Measurements from ENCODE around the gene CCIN. TPM values are rescaled to one million over a fixed set of nuclear protein-coding genes. Genes with fewer than 3 reads are reported as not detected.

Gene CCIN
- total RNA-seq, 2 experiments from 2014 or later: not detected

DNA sequence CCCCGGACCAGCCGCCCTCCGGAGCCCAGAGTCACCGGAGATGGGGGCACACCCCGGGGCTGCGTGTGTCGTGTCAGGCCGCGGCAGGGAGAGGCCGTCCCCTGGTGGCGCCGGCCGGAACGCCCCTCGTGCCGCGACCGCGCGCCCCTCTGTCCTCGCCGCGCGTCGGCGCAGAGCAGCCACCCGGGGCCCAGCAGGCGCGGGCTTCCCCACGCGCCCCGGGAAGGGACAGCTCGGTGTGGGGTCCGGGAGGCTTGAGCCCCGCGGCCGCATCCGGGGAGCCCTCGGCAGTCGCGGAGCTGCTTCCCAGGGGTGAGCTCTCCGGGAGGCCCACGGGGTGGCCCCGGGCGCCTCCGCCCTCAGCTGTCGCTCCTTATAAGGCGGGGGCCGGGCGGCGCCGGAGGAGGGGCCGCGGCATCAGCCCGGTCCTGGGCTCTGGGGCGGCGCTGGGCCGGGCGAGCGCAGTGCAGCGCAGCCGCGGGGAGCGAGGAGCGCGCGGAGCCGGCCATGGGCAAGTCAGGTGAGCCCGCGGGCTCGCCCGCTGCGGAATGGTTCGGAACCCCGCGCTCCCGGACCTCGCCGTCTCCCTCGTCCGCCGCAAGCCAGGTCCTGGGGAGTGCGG lies 32.8 kb upstream of the CCIN start, which contains the start of gene GLIPR2:
TSS of gene GLIPR2 (plus strand) at position 462 of the 622 bp plus-strand sequence. CDS start at position 508, 46 bp downstream.
- H3K27me3 Mint-ChIP-seq: peaks cover 21% of the 10 kb centered on the region
- no peaks in the 10 kb centered on the region for H3K9me3 Mint-ChIP-seq
- H3K27ac Mint-ChIP-seq: peak within 1 kb of the TSS; percentile 75
- H3K4me3 Mint-ChIP-seq: peak within 1 kb of the TSS; percentile 90
- peaks cover 43% of the 10 kb centered on the region for H3K4me1 Mint-ChIP-seq
- DNase-seq: peak; percentile 87
- H3K36me3 Mint-ChIP-seq: no peaks in the 10 kb centered on the region

GRCh38 chr9:36136894-36137391 lies 32.2 kb upstream of the CCIN start:
- Mint-ChIP-seq H3K27me3 (peaks cover 21% of the 10 kb centered on the region), H3K4me1 (peaks cover 47% of the 10 kb centered on the region), H3K9me3 (no peaks in the 10 kb centered on the region), H3K4me3 (peak overlapping the region; percentile 90), H3K27ac (peak overlapping the region; percentile 75), H3K36me3 (no peaks in the 10 kb centered on the region)
- no peak for DNase-seq

DNA sequence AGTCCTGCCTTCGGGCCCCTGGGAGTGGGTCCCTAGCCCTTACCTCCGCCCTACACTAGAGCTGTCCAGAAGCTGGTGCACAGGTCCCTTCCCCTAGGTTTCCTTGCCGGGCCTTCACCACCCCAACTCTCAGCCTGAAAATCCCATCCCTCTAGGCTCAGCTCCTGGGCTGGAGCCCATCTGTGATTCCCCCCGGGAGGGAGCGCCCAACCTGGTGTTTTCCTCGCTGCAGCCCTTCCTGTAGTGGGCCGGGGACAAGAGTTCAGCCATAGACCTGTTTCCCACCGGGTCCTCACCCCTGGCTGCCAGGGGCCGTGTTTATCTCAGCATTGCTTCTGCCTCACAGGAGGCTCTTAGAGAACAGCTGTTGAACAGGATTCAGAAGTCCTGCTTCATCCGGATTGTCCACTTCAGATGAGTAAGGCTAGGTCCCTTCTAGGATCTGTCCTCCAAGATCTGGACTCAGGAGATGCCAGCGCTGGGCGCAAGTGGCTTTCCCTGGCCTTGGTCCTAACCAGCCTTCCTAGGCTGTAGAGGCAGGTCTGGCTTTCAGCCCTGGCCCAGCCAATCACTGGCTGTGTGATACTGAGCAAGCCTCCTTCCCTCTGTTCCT lies 31.7 kb upstream of the CCIN start:
- Mint-ChIP-seq H3K27me3 (peaks cover 21% of the 10 kb centered on the region), H3K9me3 (no peaks in the 10 kb centered on the region), H3K36me3 (no peaks in the 10 kb centered on the region), H3K4me1 (peaks cover 50% of the 10 kb centered on the region), H3K4me3 (peak overlapping the region; percentile 90), H3K27ac (peak overlapping the region; percentile 75)
- no peak for DNase-seq

- Mint-ChIP-seq H3K4me1 (peaks cover 60% of the 10 kb centered on the region), H3K4me3 (no peak overlapping the region), H3K9me3 (no peaks in the 10 kb centered on the region), H3K36me3 (no peaks in the 10 kb centered on the region), H3K27me3 (peaks cover 21% of the 10 kb centered on the region), H3K27ac (no peak overlapping the region)
- DNase-seq: no peak
These were observed 30.7 kb upstream of the CCIN start for GRCh38 chr9:36138496-36138895.

DNA sequence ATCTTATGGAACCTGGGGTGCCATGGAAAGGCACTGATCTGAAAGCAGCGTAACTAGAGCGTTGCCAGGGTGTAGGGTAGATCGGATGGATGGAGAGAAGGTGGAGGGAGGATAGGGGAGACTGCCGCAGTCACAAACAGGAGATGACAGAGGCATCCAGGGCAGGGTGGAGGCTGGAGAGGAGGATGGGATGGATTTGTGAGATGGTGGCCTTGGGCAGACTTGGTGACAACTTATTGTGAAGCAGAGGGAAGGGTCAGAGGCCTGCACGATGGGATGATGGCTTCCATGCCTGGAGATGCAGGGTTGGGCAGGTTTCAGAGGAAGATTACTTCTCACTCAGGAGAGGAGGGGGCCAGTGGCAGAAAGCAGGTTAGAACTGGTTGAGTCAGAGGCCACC lies 30.3 kb upstream of the CCIN start:
- Mint-ChIP-seq H3K4me1 (peaks cover 64% of the 10 kb centered on the region), H3K27me3 (peaks cover 21% of the 10 kb centered on the region), H3K9me3 (no peaks in the 10 kb centered on the region), H3K36me3 (no peaks in the 10 kb centered on the region), H3K27ac (no peak overlapping the region), H3K4me3 (no peak overlapping the region)
- DNase-seq: no peak

DNA sequence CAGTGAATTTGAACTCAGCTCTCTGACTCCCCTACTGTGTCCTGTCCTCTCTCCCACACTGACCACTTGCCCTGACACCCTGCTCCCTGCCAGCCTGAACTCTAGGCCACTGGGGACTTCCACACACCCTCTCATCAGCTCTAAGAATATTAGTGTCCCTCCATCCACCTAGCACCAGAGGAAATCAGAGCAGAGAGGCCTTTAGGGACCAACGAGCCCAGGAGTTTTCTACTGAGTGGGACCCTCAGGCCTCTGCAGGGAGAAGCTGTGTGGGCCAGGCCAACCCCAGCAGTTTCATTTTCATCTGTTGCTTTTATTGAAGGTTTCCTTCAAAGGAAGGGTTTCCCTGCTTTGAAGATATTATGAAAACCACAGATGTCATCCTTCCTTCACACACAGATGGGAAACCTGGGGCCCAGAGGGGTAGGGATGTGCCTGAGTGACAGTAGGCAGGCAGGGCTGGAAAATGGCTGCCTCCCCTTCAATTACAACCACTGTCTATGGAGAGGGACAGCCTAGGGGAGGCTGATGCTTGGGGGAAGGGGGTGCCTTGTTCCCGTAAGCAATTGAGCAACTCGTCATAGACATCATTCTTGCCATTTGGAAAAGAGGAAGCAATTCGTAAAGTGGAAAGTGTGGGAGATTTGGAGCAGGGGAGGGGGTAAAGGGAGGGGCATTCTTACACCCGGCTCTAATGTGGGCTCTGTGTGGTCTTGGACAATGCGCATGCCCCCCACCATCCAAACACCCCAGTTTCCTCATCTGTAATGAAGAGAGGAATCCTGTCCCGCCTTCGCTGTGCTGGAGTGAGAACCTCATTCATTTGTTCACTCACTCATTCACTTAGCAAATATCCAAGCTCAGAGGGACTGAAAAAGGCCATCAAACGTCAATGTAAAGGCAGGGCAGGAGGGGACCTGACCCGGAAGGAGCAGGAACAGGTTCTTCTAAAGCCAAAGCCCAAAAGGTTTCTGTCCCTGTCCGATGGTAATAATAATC lies 28.8 kb upstream of the CCIN start:
- Mint-ChIP-seq H3K4me1 (peaks cover 79% of the 10 kb centered on the region), H3K27ac (peak overlapping the region; percentile 73), H3K9me3 (peaks cover 2% of the 10 kb centered on the region), H3K36me3 (peaks cover 9% of the 10 kb centered on the region), H3K4me3 (peak overlapping the region; percentile 65), H3K27me3 (peaks cover 20% of the 10 kb centered on the region)
- peak; percentile 55 for DNase-seq

- no peak overlapping the region for H3K4me3 Mint-ChIP-seq
- H3K9me3 Mint-ChIP-seq: peaks cover 10% of the 10 kb centered on the region
- H3K4me1 Mint-ChIP-seq: peaks cover 80% of the 10 kb centered on the region
- H3K27ac Mint-ChIP-seq: no peak overlapping the region
- DNase-seq: no peak
- peaks cover 12% of the 10 kb centered on the region for H3K27me3 Mint-ChIP-seq
- H3K36me3 Mint-ChIP-seq: peaks cover 17% of the 10 kb centered on the region
These were observed 27.9 kb upstream of the CCIN start for GRCh38 chr9:36141288-36141687.

DNA sequence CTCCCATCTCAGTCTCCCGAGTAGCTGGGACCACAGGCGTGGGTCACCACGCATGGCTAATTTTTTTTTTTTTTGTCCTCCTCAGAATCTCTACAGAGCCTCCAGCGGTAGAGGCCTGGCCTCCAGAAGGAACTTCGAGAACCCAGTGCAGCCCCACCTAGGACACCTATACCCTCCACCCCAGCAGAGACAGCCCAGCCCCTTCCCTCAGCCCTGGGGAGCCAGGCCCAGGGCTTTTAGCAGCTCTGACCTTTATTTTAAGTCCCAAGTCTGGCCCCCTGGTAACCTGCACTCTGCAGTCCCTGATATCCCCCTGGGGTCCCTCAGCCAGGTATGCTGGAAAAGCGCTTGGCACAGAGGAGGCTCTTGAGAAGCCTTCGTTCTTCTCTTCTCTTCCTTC lies 27.4 kb upstream of the CCIN start:
- Mint-ChIP-seq H3K36me3 (peaks cover 19% of the 10 kb centered on the region), H3K4me3 (no peak overlapping the region), H3K9me3 (peaks cover 12% of the 10 kb centered on the region), H3K27ac (peak overlapping the region; percentile 55), H3K27me3 (peaks cover 12% of the 10 kb centered on the region), H3K4me1 (peaks cover 80% of the 10 kb centered on the region)
- no peak for DNase-seq

DNA sequence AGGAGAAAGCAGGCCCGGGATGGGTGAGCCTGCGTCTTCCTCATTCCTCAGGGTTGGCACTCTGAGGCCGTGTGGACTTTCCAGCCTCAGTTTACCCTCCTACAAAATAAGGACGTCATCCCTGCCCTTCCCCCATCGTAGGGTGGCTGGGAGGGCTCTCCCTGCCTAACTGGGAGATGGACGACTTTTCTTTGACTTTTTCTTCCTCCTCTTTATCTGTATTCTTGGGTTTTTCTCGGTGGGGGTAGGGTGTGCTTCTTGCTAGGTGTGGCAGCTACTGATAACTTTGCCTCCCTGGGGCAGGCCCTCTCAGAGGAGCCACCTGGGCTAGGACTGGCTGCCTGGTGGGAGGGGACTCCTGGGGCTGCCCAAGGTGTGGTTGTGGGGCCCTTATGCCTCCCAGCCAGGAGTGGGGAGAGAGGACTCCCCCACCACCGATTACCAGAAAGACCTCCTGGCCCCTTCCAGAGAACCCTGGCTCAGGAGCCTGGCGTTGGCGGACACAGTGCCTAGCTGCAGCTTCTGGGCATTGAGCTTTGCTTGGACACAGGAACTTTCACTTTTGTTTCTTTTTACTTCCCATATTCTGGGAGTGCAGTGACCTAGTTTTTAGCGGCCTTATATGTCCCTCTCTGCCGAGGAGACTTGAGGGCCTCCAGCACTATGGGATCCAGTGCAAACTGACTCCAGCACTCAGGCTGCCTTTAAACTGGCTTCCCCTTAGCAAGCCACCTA lies 26.5 kb upstream of the CCIN start:
- Mint-ChIP-seq H3K4me3 (peak overlapping the region; percentile 56), H3K36me3 (peaks cover 24% of the 10 kb centered on the region), H3K9me3 (peaks cover 12% of the 10 kb centered on the region), H3K4me1 (peaks cover 80% of the 10 kb centered on the region), H3K27me3 (peaks cover 12% of the 10 kb centered on the region), H3K27ac (peak overlapping the region; percentile 88)
- no peak for DNase-seq

GRCh38 chr9:36143245-36143641 lies 25.9 kb upstream of the CCIN start:
- Mint-ChIP-seq H3K27ac (peak overlapping the region; percentile 88), H3K9me3 (peaks cover 12% of the 10 kb centered on the region), H3K27me3 (peaks cover 7% of the 10 kb centered on the region), H3K4me1 (peaks cover 83% of the 10 kb centered on the region), H3K36me3 (peaks cover 24% of the 10 kb centered on the region), H3K4me3 (peak overlapping the region; percentile 56)
- DNase-seq: no peak

GRCh38 chr9:36144309-36145232 lies 24.6 kb upstream of the CCIN start:
- peaks cover 24% of the 10 kb centered on the region for H3K36me3 Mint-ChIP-seq
- peaks cover 12% of the 10 kb centered on the region for H3K9me3 Mint-ChIP-seq
- no peak for DNase-seq
- no peaks in the 10 kb centered on the region for H3K27me3 Mint-ChIP-seq
- H3K4me1 Mint-ChIP-seq: peaks cover 81% of the 10 kb centered on the region
- peak overlapping the region; percentile 69 for H3K4me3 Mint-ChIP-seq
- H3K27ac Mint-ChIP-seq: peak overlapping the region; percentile 88

DNA sequence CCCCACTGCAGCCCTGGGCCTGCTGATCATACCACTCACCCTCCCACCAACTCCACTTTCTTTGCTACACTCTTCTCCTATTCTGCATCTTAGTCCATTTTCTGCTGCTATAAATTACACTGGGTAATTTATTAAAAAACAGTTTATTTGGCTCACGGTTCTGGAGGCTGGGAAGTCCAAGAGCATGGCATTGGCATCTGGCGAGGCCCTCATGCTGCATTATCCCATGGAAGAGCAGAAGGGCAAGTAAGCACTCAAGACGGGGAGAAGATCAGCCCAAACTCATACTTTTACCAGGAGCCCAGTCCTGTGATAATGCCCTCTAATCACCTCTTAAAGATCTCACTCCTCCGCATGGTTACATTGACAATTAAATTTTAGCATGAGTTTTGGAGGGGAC lies 23.2 kb upstream of the CCIN start:
- H3K36me3 Mint-ChIP-seq: peaks cover 24% of the 10 kb centered on the region
- H3K4me1 Mint-ChIP-seq: peaks cover 76% of the 10 kb centered on the region
- no peak overlapping the region for H3K27ac Mint-ChIP-seq
- H3K9me3 Mint-ChIP-seq: peaks cover 12% of the 10 kb centered on the region
- no peak for DNase-seq
- H3K4me3 Mint-ChIP-seq: no peak overlapping the region
- no peaks in the 10 kb centered on the region for H3K27me3 Mint-ChIP-seq

DNA sequence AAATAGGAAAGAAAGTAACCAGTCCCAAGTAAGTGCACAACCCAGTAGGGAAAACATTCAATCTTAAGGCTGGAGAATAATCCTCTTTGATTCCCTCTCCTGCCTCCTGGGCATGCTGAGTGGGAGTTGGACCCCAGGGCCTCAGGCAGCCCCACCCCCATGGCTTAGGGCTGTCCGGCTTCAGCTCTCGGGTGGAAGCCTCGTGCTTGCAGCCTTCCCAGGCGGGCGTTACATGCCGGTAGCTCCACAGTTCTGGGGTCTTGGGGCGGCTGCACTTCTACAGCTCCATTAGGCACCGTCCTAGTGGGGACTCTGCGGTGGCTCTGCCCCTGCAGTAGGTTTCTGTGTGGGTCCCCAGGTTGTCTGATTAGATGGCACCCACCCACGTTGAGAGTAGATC lies 22.5 kb upstream of the CCIN start:
- Mint-ChIP-seq H3K36me3 (peaks cover 26% of the 10 kb centered on the region), H3K27ac (no peak overlapping the region), H3K4me3 (no peak overlapping the region)

More for the DNA sequence above, 22.5 kb upstream of the CCIN start:
- no peak for DNase-seq
- H3K9me3 Mint-ChIP-seq: peaks cover 12% of the 10 kb centered on the region
- peaks cover 76% of the 10 kb centered on the region for H3K4me1 Mint-ChIP-seq
- H3K27me3 Mint-ChIP-seq: no peaks in the 10 kb centered on the region

Measured in activated naive CD8-positive, alpha-beta T cell treated with anti-CD3 and anti-CD28 coated beads for 36 hours (primary cell).